ENCODE results near the gene CSK.

DNA sequence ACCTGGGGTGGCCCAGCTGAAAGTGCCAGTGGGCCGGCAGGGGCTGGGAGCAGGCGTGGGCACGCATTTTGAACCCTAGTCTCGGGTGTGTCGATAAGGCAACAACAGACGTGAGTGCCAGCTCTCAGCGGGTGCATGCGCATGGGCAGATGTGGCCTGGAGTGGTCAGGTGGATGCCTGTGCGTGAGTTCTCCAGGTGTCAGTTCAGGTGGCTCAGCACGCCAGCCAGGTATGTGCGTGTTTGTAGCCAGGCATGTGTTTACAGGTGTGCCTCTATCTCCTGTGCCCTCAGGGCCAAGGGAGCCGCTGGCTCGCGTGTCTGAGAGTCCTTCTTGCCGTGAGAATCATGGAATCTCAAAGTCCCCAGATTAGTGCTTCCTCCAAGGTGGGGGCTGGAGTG lies 18.5 kb upstream of the CSK start:
- TF ChIP-seq, protein P1, sequence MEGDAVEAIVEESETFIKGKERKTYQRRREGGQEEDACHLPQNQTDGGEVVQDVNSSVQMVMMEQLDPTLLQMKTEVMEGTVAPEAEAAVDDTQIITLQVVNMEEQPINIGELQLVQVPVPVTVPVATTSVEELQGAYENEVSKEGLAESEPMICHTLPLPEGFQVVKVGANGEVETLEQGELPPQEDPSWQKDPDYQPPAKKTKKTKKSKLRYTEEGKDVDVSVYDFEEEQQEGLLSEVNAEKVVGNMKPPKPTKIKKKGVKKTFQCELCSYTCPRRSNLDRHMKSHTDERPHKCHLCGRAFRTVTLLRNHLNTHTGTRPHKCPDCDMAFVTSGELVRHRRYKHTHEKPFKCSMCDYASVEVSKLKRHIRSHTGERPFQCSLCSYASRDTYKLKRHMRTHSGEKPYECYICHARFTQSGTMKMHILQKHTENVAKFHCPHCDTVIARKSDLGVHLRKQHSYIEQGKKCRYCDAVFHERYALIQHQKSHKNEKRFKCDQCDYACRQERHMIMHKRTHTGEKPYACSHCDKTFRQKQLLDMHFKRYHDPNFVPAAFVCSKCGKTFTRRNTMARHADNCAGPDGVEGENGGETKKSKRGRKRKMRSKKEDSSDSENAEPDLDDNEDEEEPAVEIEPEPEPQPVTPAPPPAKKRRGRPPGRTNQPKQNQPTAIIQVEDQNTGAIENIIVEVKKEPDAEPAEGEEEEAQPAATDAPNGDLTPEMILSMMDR (IDR thresholded peaks at IDR 0.05), result no peak
- TF ChIP-seq POLR2A (IDR thresholded peaks at IDR 0.05), result no peak
